HuH-7 (cell line): ENCODE results near the gene OR10J5.
"Not testable (repeated sequence)": the region's sequence is repeated elsewhere in the genome, so short reads cannot be mapped to it uniquely, and the experiment has no call there.

Experiments
- DNase-seq: peaks from one replicate; pipeline ENCODE4 v3.0.0; 2011; ENCODE audit warnings: low spot score

OR10J5 gene

GRCh38 chr1:159535907-159536306, at the start of gene OR10J5:
OR10J5 (minus strand) TSS chr1:159536007; CDS start chr1:159536007, 0 bp downstream.
- DNase-seq: no peak

- DNase-seq: no peak
Observed at GRCh38 chr1:159584536-159584935, 48.7 kb upstream of the OR10J5 start.

- no peak for DNase-seq
Observed at GRCh38 chr1:159581422-159581821, 45.6 kb upstream of the OR10J5 start.

GRCh38 chr1:159580340-159580739, 44.5 kb upstream of the OR10J5 start:
- no peak for DNase-seq

GRCh38 chr1:159577446-159577845, 41.6 kb upstream of the OR10J5 start:
- no peak for DNase-seq

GRCh38 chr1:159562680-159563079, 26.9 kb upstream of the OR10J5 start:
- DNase-seq: no peak

- no peak for DNase-seq
Observed at GRCh38 chr1:159561497-159561896, 25.7 kb upstream of the OR10J5 start.

GRCh38 chr1:159560599-159560998, 24.8 kb upstream of the OR10J5 start:
- DNase-seq: no peak

- no peak for DNase-seq
Observed at GRCh38 chr1:159556931-159557369, 21.1 kb upstream of the OR10J5 start.

- no peak for DNase-seq
Observed at GRCh38 chr1:159554696-159555095, 18.9 kb upstream of the OR10J5 start.

- no peak for DNase-seq
Observed at GRCh38 chr1:159554261-159554660, 18.5 kb upstream of the OR10J5 start.

- no peak for DNase-seq
Observed at GRCh38 chr1:159548126-159548525, 12.3 kb upstream of the OR10J5 start.

GRCh38 chr1:159532922-159533321, 2.9 kb downstream of the OR10J5 start:
- DNase-seq: no peak

GRCh38 chr1:159524792-159525191, 11.0 kb downstream of the OR10J5 start:
- DNase-seq: not testable (repeated sequence)

GRCh38 chr1:159510229-159510541, 25.6 kb downstream of the OR10J5 start:
- DNase-seq: no peak

GRCh38 chr1:159509440-159510228, 26.2 kb downstream of the OR10J5 start:
- DNase-seq: no peak

GRCh38 chr1:159508951-159509350, 26.9 kb downstream of the OR10J5 start:
- no peak for DNase-seq

- no peak for DNase-seq
Observed at GRCh38 chr1:159505676-159506075, 30.1 kb downstream of the OR10J5 start.

- DNase-seq: no peak
Observed at GRCh38 chr1:159501082-159501481, 34.7 kb downstream of the OR10J5 start.

GRCh38 chr1:159494513-159495210, 41.1 kb downstream of the OR10J5 start:
- not testable (repeated sequence) for DNase-seq

- DNase-seq: no peak
Observed at GRCh38 chr1:159493354-159493753, 42.5 kb downstream of the OR10J5 start.

- DNase-seq: no peak
Observed at GRCh38 chr1:159492575-159493323, 43.1 kb downstream of the OR10J5 start.
